Stimulated activated CD8-positive, alpha-beta memory T cell treated with anti-CD3 and anti-CD28 coated beads, Interleukin-4, amount 100 ng/mL, for 24 hours (primary cell): ENCODE measurements around the gene KCNS3.

Experiments used
- DNase-seq: peaks from one replicate; pipeline ENCODE4 v3.0.0-alpha.2; 2020; ENCODE audit warnings: low read depth

KCNS3 gene

GRCh38 chr2:17877811-17878280 is 621 bp upstream of the KCNS3 start:
- DNase-seq = no peak

DNA sequence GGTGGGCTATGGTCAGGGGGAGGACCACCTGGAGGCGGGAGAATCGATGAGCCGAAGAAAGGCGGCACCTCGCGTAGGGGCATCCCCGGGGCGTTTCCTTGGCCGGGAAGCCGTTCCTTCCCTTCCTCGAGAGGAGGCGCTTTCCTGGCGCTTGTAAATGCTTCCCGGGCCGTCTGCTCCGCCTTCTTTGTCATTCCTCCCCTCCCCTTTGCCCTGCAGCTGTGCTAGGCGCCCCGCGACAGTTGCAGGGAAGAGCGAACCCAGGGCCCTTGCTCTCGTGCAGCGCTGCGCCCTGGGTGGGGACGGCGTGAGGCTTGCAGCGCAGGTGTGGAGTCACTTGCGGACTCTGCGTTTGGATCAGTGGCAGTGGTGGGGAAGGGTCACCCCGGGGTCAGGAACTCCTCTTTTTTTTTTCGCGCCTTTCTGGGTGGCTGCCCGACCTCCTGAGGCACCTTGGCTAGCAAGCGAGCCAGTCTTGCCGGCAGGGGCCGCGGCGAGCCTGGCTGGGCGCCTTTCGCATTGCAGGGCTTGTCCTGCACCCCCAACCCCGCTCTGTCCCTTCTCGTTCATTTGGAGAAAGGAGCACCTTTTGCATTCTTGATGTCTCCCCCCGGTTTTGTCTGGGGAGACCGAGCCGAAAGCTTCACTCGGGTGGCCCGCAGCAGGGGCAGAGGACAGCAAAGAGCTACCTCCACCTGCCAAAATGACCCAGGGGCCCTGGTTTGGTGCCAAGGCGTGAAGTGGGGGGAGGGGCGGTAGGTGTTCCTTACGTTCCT is 858 bp downstream of the KCNS3 start:
- no peak for DNase-seq

- no peak for DNase-seq
Measured at GRCh38 chr2:17879913-17880274, 1.4 kb downstream of the KCNS3 start.

DNA sequence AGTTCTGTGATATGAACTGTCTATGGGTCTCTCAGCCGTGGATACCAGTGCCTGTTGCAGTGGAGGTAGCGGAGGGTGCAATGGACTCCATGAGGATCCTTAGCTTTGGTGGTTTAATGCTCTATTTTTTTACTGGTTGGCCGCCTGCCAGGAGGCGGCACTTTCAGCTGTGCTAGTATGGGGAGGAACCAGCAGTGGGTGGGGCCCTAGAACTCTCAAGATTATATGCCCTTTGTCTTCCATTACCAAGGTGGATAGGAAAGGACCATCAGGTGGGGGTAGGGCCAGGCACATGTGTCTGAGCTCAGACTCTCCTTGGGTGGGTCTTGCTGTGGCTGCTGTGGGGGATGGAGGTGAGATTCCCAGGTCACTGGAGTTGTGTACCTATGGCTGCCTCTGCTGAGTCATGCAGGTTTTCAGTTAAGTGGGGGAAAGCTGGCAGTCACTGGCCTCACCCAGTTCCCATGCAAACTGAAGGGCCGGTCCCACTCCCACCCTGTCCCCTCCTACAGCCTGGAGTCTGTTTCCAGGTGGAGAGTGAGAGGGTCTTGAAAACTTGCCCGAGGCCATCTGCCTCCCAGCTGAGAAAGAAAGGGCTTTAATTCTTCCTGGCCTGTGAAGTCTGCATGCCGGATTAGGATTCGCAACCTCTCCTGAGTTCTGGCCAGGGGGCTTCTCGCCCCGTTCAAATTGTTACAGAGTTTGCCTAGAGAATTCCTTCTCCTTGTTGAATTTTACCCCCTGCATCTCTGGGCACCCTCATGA is 14.5 kb downstream of the KCNS3 start:
- no peak for DNase-seq

DNA sequence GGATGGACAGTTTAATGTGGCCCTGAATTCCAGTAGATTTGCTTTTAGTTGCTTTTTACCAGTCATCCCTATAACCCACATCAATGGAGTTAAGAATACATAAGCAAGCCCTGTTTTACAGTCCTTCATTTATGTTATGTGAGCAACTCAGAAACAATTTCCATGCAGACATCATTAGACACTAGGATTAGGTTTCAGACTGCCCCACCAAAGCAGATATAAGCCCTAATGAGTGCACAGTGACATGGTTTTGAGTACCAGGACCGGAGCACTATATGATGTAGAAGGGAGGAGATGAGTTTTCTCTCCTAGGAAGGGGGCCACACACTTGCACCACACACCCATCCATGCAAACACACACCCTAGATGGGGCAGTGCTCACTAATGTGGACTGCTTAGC is 15.5 kb downstream of the KCNS3 start:
- DNase-seq = no peak

- no peak for DNase-seq
Measured at GRCh38 chr2:17894556-17894955, 16.1 kb downstream of the KCNS3 start.

- DNase-seq = no peak
Measured at GRCh38 chr2:17899871-17900270, 21.4 kb downstream of the KCNS3 start.

DNA sequence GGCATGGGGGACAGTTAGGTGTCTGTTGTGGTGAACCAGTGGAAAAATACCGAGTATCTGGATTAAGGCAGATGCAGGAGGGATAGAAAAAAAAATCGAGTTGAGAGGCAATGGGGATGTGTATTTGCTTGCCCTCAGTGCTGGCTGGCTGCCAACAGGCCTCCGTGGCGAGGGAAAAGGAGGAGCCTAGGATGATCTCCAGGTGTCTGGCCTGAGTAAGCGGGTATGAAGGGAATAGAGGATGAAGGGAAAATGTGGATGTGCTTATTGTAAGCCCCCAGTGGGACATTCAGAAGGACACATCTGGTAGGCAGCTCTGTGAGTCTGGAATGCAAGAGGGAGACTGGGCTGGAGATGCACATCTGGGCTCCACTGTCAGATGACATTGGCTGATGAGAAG is 22.8 kb downstream of the KCNS3 start:
- no peak for DNase-seq

DNA sequence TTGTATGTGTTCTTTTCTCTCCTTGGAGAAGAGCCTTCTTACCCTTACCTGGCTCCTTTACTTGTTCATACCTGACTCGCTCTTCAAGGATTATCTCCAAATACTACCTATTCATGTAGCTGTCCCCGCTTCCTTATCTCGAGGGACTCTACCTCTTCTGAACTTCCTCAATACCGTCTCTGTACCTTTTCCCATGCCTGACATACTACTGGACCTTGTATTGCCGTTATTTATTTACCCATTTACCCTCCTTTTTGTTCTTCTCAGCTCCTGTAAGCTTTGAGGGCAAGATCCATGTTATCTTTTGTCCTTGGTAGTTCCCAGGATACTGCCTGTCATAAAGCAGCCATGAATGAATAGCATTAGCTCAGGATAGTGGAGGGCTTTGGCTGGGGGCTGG is 32.5 kb downstream of the KCNS3 start:
- no peak for DNase-seq

DNA sequence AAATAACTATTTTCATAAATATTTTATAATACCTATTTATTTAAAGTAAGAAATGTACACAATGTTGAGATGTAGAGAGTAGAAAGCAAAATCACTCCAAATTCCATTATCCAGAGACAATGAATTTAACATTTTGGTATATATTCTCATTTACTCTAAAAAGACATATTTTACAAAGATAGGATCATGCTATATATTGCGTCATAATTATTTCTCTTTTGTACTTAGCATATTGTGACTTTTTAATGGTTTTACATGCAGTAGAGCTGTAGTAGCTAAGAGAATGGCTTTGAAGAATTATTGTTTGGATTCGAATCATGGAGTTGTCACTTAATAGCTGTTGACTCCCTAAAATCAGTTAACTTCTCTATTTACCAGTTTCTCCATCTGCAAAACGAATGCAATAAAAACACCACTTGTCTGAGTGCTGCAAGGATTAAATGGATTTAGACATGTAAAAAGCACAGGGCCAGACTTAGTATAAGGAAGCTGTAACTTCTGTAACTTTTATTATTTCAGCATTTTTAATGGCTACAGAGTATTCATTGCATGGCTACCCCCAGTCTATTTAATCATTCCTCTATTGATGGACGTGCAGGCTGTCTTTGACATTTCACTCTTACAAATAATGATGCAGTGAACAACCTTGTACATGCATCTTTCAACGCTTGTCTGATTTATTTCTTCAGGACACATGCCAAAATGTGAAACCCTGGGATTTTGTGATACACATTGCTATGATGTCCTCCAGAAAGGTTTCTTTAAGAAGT is 33.2 kb downstream of the KCNS3 start:
- no peak for DNase-seq

- DNase-seq = no peak
Measured at GRCh38 chr2:17912266-17912691, 33.8 kb downstream of the KCNS3 start.

GRCh38 chr2:17915099-17915498 is 36.6 kb downstream of the KCNS3 start:
- DNase-seq = no peak

DNA sequence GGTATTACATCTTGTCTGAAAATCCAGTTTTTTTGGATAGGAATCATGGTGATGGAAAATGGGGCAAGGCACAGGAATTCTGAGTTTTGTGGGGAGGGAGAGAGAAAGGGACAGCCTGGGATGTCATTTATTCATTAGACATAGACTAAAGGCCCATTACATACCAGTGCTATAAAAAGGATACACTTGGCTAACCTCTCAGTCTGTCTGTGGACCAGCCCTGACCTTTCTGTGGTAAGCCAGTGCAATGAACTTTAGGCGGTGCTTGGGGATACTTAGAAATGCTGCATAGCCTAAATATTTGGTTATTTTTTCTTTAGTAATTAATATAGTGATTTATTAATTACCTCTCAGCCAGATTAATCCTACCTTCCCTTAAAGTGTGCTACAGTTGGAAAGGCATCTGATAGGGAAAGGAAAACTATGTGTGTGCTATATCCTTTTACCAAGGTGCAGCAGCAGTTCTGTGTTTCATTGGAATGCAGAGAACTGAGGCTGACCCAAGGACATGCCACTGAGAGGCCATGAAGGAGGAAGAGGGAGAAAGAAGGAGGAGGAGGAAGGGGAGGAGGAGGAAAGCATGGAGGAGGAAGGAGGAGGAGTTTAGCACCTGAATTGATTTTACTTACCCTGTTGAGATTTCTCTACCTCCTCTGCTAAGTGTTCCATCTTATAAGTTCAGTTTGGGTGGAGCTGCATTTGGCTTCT is 37.5 kb downstream of the KCNS3 start:
- DNase-seq = no peak

DNA sequence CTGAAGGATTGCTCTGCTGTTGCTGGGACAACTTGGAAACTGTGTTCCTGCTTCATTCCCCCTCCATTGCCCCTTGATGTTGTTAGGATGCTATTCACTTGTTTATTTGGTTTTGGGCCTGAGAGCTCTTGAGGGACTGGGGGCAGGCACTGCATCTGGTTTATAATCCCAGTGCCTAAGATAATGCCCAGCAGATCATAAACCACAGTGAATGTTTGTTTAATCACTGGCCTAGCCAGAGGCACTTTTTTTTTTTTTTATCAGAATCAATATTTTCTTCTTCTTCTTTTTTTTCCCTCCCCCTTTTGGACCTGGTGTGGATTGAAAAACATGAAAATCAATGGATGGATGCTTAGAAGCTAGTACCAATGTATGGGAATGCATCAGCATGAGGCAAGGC is 38.1 kb downstream of the KCNS3 start:
- no peak for DNase-seq

- DNase-seq = no peak
Measured at GRCh38 chr2:17918789-17919188, 40.3 kb downstream of the KCNS3 start.

DNA sequence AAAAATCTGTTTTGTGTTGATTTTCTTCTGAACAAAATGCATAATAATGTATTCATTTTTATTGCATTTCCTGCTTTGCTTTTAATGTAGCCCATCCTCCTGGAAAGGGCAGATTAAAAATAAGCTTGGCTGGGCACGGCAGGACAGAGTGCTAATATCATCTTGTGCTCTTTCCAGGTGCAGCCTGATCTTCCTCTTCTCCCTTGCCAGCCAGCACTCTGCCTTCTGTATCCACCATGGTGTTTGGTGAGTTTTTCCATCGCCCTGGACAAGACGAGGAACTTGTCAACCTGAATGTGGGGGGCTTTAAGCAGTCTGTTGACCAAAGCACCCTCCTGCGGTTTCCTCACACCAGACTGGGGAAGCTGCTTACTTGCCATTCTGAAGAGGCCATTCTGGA is 52.3 kb downstream of the KCNS3 start:
- no peak for DNase-seq

- DNase-seq = no peak
Measured at GRCh38 chr2:17933256-17933655, 54.8 kb downstream of the KCNS3 start.

DNA sequence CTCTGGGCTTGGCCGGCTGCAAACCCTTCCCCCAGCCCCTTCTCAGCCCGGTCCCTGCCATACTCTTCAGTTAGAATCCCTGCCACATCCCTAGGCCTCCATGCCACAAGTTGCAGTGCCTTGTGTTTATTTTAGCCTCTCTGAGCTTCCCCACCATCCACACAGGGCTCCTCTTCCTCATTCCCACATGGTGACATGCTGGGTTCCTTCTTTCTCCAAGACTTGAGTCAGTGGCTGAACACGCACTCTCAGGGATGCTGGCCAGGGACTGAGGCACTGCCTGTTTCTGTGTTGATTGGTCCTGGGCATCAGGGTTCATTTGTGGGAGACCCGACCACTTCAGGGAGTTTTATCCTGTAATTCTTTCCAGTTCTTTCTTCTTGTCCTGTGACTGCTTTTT is 56.3 kb downstream of the KCNS3 start:
- no peak for DNase-seq

GRCh38 chr2:17935242-17935885 is 56.9 kb downstream of the KCNS3 start:
- DNase-seq = no peak

DNA sequence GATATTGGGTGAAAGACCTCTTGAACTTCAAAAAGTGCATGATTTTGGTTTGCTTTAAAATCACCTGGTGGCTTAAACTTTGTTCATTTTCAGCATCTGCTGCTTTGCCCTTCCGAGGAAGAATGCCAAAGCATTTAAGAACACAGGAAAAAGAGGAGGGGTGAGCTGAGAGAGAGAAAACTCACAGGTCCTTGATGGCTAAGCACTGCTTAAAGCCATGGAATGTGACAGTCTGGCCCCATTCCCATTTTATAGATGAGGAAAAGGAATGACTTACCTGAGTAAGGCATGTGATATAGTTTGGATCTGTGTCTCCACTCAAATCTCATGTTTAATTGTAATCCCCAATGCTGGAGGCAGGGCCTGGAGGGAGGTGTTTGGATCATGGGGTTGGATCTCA is 58.1 kb downstream of the KCNS3 start:
- DNase-seq = no peak

DNA sequence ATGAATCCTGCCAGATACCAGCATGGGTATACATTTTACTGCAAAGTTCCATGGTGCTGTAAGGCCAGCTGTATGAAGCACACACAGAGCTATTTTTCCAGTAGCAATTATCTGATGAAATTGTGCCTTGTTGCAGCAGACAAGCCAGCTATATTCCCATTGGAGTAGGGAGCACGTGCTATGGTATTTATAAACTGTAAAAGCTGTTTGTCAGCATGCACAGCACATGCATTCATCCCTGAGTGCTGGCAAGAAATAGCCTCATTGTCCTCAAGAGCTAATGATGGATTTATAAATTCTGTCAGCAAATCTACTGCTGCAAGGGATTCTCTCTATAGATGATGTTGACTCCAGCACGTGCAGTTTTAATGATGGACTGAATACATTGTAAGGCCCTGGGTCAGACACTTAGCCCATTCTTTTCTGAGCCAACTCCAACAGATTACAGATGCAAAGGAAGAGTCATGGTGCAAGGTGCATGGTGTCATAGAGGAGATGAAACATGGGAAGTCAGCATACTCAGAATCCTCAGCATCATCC is 61.7 kb downstream of the KCNS3 start:
- no peak for DNase-seq
